Stimulated activated CD4-positive, alpha-beta T cell treated with anti-CD3 and anti-CD28 coated beads, Interleukin-1b, Interleukin-23, amount 100 ng/mL, for 24 hours (primary cell): ENCODE data around the gene FHIT.
"Not testable (repeated sequence)": the region's sequence is repeated elsewhere in the genome, so short reads cannot be mapped to it uniquely, and the experiment has no call there.

ENCODE experiments used
- DNase-seq, 4 experiments: peaks; one replicate each; pipeline ENCODE4 v3.0.0-alpha.2; 2020; ENCODE audit warnings: low read depth in 4 of 4, low spot score in 1 of 4

The FHIT gene

DNA sequence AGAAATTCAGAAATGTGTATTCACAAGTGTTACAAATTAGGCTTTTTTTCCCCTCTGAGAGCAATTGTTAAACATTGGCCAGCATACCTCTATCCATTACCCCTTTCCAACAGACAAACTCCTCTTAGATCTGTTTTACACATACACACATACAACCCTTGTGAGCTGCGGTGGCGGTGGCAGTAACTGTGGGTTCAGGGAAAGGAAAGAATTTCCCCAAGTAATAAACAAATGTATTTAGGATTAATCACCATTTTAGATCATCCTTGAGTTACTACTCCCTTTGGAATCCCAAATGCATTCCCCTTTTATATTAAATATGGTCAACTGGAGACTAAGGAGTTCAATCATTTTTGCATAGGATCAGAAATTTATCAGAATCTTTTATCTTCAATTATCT is 667.0 kb downstream of the FHIT start:
- no peak for DNase-seq

DNA sequence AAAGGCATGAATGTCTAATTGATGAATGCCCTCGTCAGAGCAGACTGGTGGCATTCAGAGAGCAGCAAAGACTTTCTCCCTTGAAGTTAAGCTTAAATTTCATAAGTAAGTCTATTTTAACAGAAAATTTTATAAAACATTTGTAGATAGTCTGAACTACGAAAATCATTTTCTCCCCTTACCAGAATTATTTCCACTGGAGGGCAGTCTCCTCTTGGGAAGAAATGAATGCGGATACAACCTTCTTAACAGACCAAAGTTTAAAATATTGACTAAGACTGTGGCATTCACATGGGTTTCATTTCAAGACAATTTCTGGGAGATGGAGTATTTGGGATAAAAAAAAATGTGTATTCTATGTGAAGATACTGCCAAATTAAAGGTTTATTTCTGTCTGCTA is 669.0 kb downstream of the FHIT start:
- no peak for DNase-seq

DNA sequence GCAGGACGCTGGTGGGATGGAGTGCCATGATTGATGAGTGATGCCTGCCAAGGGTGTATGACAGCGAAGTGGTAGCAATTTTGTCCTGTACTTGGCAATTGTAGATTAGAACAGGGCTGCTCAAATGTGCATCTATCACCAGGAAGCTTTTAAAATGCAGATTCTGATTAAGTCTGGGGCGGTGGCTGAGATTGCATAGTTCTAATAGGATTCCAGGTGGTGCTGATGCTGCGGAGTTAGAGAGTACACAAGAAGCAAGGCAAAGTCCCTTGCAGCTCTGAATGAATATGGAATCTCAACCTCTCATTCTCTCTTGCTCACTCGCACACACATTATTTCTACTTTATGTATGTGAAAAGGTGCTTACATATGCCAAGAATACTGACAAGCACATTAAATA is 670.4 kb downstream of the FHIT start:
- DNase-seq, result no peak

DNA sequence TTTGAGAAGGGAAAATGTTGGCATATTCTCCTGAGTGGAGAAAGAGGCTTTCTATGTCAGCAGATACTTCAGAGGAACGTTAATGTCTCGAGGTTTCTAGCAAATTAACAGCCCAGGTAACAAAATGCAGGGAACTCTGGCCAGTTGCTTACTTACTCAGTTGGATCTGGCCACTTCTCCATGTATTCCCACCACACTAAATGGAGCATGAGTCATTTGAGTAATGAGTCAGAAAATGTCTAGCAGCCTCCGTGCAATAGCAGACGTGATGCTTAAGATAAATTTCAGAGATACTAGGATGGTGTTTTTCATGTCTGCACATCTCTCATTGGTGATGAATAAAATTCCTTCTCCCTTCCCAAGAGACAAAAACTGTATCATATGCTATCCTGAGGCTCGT is 671.5 kb downstream of the FHIT start:
- DNase-seq, result no peak

DNA sequence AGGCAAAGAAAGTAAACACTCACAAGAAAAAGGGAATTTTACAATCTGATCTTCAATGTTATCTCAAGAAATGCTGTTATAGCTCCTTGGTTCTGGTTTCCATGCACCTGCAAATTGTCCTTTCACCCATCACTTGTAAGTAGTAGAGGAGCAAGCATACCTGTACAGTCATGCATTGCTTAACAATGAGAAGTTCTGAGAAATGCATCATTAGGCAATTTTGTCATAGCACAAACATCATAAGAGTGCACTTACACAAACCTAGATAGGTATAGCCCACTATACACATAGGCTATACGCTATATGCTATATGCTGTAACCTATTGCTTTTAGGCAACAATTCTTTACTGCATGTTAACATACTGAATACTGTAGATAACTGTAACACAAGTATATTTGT is 672.3 kb downstream of the FHIT start:
- no peak for DNase-seq

DNA sequence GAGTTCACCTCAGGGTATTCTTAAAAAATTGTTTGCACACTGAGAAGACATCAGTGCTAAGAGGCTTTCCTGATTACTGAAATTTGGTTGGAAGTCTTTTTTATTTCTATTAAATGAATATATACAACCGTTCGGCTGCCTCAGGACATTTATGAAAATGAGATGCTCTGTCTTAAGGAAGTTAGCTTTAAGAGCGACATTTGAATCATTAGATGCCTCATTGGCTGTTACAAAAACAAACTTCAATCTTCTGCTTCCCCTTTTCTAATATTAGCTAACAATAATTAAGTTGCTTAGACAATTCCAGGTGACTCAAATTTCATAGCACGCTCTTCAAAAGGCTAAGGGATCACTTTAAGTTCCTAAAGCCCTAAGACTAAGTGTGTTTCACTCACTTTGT is 673.7 kb downstream of the FHIT start:
- no peak for DNase-seq

DNA sequence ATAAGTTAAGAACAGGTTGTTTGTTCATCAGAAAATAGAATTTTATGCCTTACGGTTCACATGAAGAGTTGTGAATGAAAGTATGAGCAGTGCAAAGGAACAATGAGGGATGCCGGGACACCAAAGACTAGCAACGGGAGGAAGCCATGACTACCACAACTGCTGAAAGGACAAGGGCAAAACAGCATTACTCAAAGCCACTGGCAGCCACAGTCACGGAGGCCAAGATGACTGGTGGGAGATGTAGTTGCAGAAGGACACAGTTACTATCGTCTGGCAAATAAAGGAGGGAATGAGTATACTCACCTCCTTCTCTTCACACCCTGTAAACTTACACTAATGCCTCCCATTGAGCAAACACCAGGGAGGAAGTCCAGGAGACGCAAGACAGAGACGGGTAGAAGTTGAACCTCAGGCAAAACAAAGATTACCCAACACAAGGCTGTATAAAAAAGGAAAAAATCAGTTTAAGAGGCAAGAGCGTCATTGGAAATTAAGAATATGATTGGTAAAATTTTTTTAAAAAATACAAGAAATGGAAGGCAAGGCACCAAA is 675.5 kb downstream of the FHIT start:
- DNase-seq, result no peak

- no peak for DNase-seq
Measured at GRCh38 chr3:60574046-60574769, 677.0 kb downstream of the FHIT start.

GRCh38 chr3:60573494-60573893 is 677.8 kb downstream of the FHIT start:
- DNase-seq, result no peak

GRCh38 chr3:60571511-60571910 is 679.7 kb downstream of the FHIT start:
- DNase-seq, result no peak

DNA sequence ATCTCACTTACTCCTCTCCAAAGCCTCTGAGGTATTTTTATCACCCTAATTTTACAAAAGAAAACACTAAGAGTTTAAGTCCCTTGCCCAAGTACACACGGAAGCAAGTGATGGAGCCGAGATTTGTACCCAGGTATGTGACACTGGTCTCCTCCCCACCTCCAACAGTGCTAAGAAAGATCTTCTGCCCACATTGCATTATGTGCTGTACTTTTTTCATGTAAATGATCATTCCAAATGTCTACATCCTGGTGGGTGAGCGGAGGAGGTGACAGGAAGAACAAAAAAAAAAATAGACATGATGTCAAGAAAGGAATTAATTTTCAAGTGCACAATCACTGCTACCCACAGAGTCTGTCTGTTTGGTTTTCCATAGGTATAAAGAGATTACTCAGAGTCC is 694.1 kb downstream of the FHIT start:
- DNase-seq, result no peak

DNA sequence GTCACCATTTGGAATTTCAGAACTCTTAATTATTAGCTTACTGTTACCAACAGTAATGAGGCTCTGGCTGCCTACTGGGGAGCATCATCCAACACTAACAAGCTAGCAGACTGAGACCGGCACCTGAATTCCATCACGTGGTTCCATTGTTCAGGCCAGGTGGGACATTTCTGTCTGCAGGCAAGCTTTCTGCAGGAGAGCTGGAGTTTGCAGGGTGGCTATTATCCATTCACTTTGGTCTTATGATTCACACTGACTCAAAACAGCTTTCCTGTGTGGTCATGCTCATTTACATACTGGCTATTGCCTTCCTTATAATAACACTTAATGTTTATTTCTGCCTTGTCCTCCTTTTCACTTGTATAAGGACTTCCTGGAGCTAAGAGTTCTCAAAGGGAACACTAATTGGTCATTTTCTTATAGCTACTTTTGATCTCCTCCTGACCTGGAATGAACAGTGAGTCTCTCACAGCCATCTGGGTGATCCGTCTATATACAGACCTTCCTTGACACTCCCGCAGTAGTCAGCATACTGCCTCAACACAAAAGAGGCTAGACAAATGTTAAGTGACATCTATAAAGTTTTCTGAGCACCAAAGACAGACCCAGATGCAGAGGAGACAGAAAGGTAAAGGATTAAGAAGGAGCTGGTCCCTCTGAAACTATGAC is 695.4 kb downstream of the FHIT start:
- no peak for DNase-seq

GRCh38 chr3:60553144-60553543 is 698.1 kb downstream of the FHIT start:
- no peak for DNase-seq

DNA sequence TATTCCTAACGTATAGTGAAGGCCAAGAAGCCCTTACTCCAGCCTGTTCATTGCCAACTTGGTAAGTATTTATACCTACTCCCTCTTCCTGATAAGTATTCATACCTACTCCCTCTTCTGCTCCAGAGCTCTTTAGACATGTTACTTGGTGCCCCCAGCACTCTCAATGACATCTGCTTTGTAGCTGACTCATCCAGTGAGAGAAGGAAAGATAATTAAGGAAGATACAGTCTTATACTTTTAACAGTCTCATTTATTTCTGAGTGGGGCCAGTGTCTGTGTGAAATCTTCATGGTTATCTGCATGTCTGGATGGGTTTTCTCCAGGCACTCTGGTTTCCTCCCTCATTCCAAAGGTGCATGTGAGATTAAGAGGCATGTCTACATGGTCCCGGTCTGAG is 698.7 kb downstream of the FHIT start:
- DNase-seq, result no peak

GRCh38 chr3:60551455-60552209 is 699.6 kb downstream of the FHIT start:
- DNase-seq, result no peak

DNA sequence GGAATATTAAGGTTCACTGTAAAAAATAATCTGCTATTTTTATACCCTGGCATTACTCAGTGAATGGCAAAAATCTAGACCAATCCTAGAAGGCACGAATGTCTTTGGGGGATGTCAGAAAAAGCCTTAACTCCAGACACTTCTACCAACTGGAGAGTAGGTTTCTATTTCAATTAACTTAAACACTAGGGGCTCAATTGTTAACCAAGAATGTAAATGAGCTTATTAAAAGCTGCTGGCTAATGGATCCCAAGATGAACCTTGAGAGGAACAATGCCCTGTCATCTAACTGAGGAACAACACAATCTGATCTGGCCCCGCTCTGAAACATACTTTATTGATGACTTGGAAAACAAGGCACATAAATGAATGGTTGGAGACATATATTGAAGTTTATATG is 701.4 kb downstream of the FHIT start:
- DNase-seq, result no peak

GRCh38 chr3:60542995-60543394 is 708.3 kb downstream of the FHIT start:
- DNase-seq, result no peak

- DNase-seq, result not testable (repeated sequence)
Measured at GRCh38 chr3:60539394-60539793, 711.9 kb downstream of the FHIT start.

DNA sequence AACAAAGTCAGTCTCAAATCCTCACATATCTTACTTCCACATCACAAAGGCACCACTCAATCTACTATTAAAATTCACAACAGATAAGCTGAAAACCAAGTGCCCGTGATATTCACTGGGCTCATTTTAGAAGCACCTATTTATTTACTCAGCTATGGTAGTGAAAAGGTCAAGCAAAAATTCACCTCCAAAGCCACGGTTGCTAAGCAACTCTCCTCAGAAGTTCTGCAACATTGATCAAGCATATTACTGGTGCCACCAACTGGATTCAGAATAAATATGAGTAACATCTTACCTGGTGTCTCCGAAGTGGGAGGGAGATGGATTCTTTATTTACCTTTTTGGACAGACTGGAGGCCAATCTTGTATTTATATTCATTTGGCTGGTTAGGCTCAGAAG is 714.8 kb downstream of the FHIT start:
- no peak for DNase-seq

DNA sequence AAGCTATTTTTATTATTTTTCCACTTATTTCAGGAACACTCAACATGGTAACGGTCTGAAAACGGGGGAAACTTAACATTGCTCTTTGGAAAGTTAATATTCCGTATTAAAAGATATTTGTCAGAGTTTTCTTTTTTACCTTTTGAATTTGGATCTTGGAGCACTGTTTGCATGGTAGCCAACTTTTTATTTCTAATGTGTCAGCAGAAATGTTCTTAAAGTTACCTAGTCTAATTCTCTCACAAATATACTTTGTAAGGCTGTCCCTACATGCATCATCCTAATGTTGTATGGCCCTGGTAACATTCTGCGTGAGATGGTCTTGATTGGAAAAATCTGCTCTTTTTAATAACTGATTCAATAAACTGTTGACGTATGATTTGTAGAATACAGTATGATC is 719.5 kb downstream of the FHIT start:
- no peak for DNase-seq

DNA sequence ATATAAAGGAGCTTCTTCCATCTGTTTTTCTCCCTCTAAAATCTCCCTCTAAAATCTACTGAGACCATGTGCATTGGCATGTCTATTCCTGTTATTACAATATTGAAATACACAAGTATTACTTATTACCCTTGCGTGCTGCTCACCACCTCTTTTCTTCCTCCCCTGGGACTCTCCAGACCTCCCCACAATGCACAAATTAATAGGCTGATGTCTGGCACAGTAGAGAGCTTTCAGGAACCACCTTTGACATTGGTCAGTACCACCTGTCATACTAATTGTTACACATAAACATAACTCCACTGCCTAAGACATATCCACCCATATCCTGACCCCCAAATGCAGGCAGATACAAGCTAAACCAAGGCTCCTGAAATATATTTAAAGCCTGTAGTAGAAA is 722.6 kb downstream of the FHIT start:
- no peak for DNase-seq

DNA sequence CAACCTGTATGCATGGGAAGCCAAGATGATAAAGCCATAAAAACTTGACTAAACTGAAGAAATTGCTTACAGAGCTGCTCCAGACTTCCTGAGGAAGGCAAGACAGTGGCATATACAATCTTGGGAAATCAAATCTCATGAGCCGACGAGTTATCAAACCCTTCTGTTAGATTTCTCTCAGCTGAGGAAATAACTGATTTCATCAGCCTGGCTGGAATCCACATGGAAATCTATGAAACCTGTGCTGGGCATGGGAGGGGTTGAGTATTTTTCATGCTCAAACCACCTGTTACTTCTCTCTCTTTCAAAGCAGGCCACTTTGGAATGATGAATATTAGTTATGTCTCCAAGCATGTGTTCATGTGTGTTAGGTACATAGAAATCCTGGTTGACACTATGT is 727.7 kb downstream of the FHIT start:
- DNase-seq, result no peak
